Neural crest cell (in vitro differentiated cells): Measurements from ENCODE around the gene PTH1R. TPM values are rescaled to one million over a fixed set of nuclear protein-coding genes. Genes with fewer than 3 reads are reported as not detected.
A peak's percentile ranks its signal among the peaks of the same experiment; 100 is the strongest.

Experiments
- DNase-seq: peaks from one replicate; pipeline ENCODE4 v3.0.0; 2021; ENCODE audit warnings: low read depth, mixed read lengths, low spot score
- H3K27ac Mint-ChIP-seq: one replicate; pipeline ENCODE4 v1.8.0; 2021; ENCODE audit warnings: mild to moderate bottlenecking, mixed read lengths; ENCODE audit not compliant: unreplicated experiment
- H3K27me3 Mint-ChIP-seq: 2 replicates; pipeline ENCODE4 v1.8.0; 2021; ENCODE audit warnings: low read depth, mild to moderate bottlenecking, mixed read lengths
- H3K36me3 Mint-ChIP-seq: 2 replicates; pipeline ENCODE4 v1.8.0; 2021; ENCODE audit warnings: low read depth, mild to moderate bottlenecking, mixed read lengths
- H3K4me1 Mint-ChIP-seq: 2 replicates; pipeline ENCODE4 v1.8.0; 2021; ENCODE audit warnings: mixed read lengths
- H3K4me3 Mint-ChIP-seq: one replicate; pipeline ENCODE4 v1.8.0; 2021; ENCODE audit warnings: mild to moderate bottlenecking, mixed read lengths
- H3K9me3 Mint-ChIP-seq: 2 replicates; pipeline ENCODE4 v1.8.0; 2021; ENCODE audit warnings: mixed read lengths
- CTCF ChIP-seq: fragments of 200-600 bp; sonication (generic); conservative IDR thresholded peaks from 2 replicates; pipeline ENCODE4 v1.5.0; 2021; ENCODE audit warnings: antibody characterized with exemption, mild to moderate bottlenecking
- total RNA-seq: library from RNA; stranded (reverse); gene quantifications from 2 replicates; pipeline ENCODE4 v1.2.1, GENCODE V29; 2021

The PTH1R gene
- total RNA-seq, 1 donor from 2014 or later: 0.14 TPM

DNA sequence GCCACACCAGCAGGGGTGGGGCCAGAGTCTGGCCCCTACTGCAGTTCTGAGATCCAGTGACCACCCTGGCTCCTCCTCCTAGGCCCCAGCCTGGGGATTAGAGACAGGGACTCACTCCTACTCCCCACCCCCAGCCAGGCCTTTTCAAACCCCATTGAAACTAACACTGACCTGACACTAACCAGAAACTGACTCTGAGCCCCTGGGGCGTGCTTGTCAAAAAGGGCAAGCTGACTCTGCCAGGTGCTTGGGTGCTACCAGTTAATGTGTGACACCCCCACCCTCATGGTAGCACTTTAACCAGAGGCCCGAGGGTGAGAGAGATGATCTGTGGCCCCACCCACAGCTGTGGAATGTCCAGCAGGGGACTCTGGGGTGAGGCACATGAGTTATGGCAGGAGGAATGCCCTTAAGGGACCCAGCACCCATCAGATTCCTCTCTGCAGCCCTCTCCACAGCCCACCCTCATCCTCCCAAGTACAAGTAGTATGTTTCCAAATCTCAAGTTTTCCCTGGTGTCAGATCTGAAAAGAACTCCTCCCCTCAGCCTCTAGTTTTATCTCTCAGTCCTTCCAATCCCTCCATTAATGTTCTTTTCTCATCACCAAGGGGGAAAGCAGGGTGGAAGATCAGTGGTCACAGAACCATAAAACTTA lies 1.4 kb downstream of the PTH1R start:
- Mint-ChIP-seq H3K27ac (no peak overlapping the region), H3K4me3 (peak overlapping the region; percentile 3), H3K9me3 (no peaks in the 10 kb centered on the region), H3K36me3 (no peaks in the 10 kb centered on the region), H3K4me1 (peaks cover 3% of the 10 kb centered on the region), H3K27me3 (peaks cover 41% of the 10 kb centered on the region)
- no peak for DNase-seq
- no peak for TF ChIP-seq CTCF

DNA sequence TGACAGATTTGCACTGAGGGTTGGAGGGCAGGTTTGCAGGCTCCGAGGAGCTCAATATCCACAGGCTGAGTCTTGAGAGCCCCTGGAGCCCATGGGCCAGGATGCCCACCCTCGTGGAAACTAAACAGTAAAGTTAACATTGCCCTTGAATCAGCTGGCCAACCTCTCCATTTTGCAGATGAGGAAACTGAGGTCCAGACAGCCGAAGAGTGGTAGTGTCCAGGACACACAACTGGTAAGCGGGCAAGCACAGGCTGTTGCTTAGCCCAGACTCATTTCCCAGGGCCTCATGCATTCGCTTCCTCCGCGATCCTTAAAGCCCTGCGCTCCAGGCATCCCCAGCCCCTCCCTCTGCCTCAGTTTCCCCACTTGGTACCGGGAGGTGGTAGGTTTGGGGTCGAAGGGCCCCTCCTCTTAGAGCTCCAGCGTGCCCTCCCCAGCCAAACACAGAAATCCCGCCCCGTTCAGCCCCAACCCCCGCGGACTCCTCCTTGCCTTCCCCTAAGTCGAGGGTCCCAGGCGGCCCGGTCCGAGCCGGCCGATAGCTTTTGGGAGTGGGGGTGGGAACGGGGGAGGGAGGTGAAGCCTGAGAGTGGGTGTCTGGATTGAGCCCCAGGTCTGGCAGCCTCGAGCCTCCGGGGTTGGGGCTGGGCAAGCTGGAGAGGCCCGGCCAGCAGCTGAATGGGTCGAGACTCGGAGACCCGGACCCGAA lies 3.5 kb downstream of the PTH1R start:
- Mint-ChIP-seq H3K4me3 (peak overlapping the region; percentile 78), H3K36me3 (no peaks in the 10 kb centered on the region), H3K4me1 (no peaks in the 10 kb centered on the region), H3K9me3 (no peaks in the 10 kb centered on the region), H3K27me3 (peaks cover 63% of the 10 kb centered on the region), H3K27ac (no peak overlapping the region)
- no peak for DNase-seq
- TF ChIP-seq CTCF: no peak

DNA sequence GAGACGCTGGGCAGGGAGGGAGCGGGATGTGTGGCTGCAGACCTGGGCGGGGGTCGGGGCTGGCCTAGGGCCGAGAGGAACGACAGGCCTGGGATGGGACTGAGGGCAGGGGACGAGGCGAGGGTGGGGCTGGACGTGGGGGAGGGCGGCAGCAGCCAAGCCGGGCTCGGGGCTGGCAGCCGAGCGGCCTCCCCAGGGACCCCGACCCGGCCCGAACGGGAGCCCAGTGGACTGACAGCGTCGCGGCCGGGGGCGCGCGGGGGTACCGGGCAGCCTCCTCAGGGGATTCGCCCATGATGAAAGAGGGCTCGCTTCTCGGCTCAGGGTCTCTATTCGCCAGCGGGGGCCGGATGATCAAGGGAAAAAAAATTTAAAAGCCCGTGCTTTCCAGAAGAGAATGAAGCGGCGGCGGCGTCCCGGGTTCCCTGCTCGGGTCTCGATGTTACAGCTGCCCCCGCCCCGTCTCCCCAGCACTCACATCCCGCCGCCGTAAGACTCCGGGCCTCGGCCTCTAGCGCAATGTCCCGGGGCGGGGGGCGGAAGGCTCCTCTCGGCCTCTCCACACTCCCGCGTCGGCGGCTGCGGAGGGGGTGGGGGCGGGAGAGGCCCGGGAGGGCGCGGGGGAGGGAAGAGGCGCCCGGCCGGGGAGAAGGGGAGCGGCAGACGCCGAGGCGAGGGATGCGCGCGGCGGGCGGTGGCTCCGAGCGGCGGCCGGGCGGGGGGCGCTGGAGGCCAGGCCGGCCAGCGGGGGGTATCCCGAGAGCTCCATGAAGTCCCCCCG lies 4.3 kb downstream of the PTH1R start:
- H3K4me3 Mint-ChIP-seq: peak overlapping the region; percentile 77
- DNase-seq: no peak
- H3K27me3 Mint-ChIP-seq: peaks cover 67% of the 10 kb centered on the region
- no peak for TF ChIP-seq CTCF
- H3K27ac Mint-ChIP-seq: no peak overlapping the region
- no peaks in the 10 kb centered on the region for H3K9me3 Mint-ChIP-seq
- no peaks in the 10 kb centered on the region for H3K4me1 Mint-ChIP-seq
- H3K36me3 Mint-ChIP-seq: no peaks in the 10 kb centered on the region

DNA sequence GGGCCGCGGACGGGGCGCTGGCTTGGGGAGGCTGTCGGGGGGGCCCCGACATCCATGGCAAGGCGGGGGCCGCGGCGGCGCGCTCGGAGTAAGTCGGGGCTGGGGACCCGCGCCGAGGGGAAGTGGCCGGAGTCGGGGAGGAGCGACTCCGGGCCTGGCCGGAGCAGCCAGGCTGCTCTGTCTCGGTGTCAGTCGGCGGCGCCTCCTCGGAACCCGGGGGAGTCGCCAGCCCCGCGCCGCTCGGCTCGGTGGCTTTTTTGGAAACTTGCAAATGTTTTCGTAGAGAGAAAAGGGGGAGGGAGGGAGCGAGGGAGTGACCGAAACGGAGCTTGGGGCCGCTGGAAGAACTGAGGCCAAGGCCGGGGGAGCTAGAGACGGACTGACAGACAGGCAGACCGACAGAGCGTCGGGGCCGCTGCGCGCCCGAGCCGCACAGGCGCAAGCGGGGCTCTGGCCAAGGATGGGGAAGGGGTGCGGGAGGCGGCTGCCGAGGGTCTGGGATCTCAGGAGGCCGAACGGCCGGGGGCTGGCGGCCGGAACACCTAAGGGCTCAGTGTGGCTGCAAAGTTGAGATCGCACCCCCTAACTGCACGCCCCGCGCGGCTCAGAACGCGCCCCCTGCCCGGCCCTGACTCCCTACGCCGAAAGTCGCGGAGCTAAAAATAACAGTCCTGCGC lies 5.0 kb downstream of the PTH1R start:
- Mint-ChIP-seq H3K27me3 (peaks cover 72% of the 10 kb centered on the region), H3K9me3 (no peaks in the 10 kb centered on the region), H3K4me3 (peak overlapping the region; percentile 85), H3K36me3 (no peaks in the 10 kb centered on the region), H3K4me1 (no peaks in the 10 kb centered on the region), H3K27ac (no peak overlapping the region)
- TF ChIP-seq CTCF: no peak
- DNase-seq: peak; percentile 34

- peak overlapping the region; percentile 70 for H3K4me3 Mint-ChIP-seq
- H3K4me1 Mint-ChIP-seq: no peaks in the 10 kb centered on the region
- no peak overlapping the region for H3K27ac Mint-ChIP-seq
- TF ChIP-seq CTCF: no peak
- no peak for DNase-seq
- no peaks in the 10 kb centered on the region for H3K36me3 Mint-ChIP-seq
- no peaks in the 10 kb centered on the region for H3K9me3 Mint-ChIP-seq
- H3K27me3 Mint-ChIP-seq: peaks cover 78% of the 10 kb centered on the region
Measured at GRCh38 chr3:46883054-46883829, 5.7 kb downstream of the PTH1R start.
